NT2/D1 (cell line): ENCODE measurements around the gene KCTD3.

Source experiments
- YY1 ChIP-seq: IDR thresholded peaks from 2 replicates; pipeline ENCODE4 v1.6.1; 2011; ENCODE audit not compliant: insufficient read length, insufficient read depth
- ZNF274 ChIP-seq: IDR thresholded peaks from 2 replicates; pipeline ENCODE4 v1.6.1; 2011; ENCODE audit warnings: mild to moderate bottlenecking, low read depth, low read length

GRCh38 chr1:215669806-215670491 lies 102.8 kb downstream of the KCTD3 start:
- no peak for TF ChIP-seq ZNF274
- TF ChIP-seq YY1, result no peak
